OCI-LY1 (cell line): Measurements from ENCODE around the gene BEND3.

Experiments used
- EZH2 ChIP-seq: fragments of 200-600 bp; sonication (generic), shearing (Covaris generic); IDR thresholded peaks from 2 replicates; pipeline ENCODE4 v1.8.0; 2017; ENCODE audit warnings: borderline replicate concordance, mixed run types, mild to moderate bottlenecking, antibody characterized with exemption, low read length, moderate library complexity, mixed read lengths
- TF ChIP-seq, protein P1 (sequence below): fragments of 200-600 bp; sonication (generic), shearing (Covaris generic); IDR thresholded peaks from 2 replicates; pipeline ENCODE4 v1.5.1; 2017; ENCODE audit warnings: mild to moderate bottlenecking, antibody characterized with exemption, low read length, moderate library complexity, mixed read lengths

DNA sequence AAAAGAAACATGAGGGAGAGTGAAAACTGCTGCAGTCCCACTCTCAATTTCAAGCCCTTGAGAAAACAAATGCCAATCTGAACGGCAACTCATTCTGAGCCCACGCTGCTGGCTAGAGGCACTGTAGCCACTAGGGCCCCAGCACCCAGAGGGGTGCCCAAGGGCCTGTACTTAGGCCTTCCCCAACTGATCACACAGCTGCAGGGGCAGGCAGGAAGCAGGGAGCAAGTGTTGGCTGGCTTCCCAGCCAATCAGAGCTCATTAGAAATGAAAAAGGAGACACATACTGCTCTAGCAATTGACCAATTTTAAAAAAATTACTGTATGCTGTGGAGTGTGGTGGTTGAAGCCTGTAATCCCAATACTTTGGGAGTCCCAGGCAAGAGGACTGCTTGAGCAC is 3.7 kb upstream of the BEND3 start:
- TF ChIP-seq, protein P1, sequence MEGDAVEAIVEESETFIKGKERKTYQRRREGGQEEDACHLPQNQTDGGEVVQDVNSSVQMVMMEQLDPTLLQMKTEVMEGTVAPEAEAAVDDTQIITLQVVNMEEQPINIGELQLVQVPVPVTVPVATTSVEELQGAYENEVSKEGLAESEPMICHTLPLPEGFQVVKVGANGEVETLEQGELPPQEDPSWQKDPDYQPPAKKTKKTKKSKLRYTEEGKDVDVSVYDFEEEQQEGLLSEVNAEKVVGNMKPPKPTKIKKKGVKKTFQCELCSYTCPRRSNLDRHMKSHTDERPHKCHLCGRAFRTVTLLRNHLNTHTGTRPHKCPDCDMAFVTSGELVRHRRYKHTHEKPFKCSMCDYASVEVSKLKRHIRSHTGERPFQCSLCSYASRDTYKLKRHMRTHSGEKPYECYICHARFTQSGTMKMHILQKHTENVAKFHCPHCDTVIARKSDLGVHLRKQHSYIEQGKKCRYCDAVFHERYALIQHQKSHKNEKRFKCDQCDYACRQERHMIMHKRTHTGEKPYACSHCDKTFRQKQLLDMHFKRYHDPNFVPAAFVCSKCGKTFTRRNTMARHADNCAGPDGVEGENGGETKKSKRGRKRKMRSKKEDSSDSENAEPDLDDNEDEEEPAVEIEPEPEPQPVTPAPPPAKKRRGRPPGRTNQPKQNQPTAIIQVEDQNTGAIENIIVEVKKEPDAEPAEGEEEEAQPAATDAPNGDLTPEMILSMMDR = no peak
- no peak for TF ChIP-seq EZH2
